GM12873 (cell line): ENCODE measurements around the gene CLC.

Source experiments
- CTCF ChIP-seq: IDR thresholded peaks from 2 replicates; pipeline ENCODE4 v1.5.1; 2012; ENCODE audit warnings: low read depth, mild to moderate bottlenecking, moderate library complexity, low read length, control low read depth; ENCODE audit not compliant: insufficient read depth; ENCODE audit errors: missing control alignments

Gene CLC

DNA sequence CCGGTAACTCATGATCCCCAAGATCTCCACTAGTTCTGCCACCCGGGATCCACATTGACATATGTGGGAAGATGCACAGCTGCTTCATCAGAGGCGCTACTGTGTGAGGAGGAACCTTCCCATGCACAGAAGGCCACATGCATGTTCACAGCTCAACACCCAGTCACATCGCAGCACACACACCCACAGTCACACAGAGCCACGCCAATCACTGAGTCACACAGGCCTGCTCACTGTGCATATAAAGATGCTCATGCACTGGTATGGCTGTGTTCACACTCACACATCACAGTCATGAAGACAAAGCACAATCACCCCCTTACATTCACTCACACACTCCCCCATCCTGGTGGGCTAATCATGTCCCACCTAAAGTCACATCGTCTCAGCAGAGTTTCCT lies 9.8 kb downstream of the CLC start:
- no peak for TF ChIP-seq CTCF

- TF ChIP-seq CTCF = no peak
Measured at GRCh38 chr19:39727070-39727800, 10.6 kb downstream of the CLC start.

DNA sequence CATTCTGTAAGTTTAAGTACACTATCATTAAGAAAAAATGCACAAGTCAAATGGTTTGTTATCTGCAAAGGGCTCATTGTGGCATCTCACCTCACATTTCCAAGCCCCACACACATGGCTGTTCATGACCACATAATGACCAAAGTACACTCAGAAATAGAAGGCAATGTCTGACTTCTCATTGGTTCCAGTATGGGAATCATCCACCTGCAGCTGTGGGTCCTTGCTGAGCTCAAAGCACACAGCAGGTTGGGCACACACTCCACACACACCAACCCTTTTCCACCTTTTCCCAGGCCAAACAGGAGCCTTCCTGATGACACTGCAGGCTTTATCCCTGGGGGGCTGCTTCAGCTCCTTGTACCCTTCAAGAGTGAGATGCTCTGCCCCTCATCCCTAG lies 11.8 kb downstream of the CLC start:
- no peak for TF ChIP-seq CTCF

DNA sequence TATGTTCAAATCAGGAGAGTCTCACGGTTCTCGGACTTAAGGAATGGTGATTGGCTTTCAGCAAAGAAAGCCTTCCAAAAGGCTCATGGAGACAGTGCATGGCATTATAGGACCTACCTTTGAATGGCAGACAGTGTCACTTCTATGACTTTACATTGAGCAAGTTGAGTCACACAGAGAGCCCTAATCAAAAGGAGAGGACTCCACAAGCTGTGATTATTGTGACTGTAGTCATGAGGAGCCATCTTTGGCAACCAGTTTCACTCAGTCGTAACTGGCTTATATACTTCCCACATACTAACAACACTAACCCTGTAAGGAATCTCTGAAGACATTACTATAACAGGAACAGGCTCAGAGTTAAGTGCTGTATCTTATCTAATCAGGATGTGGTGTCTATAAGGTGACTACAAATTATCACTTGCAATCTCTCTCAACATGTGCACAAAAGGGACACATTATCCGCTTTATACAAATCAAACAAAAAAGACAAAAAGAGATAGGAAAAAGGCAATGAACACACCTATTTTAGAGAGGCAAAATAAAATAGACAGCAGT lies 27.4 kb downstream of the CLC start:
- TF ChIP-seq CTCF = no peak

GRCh38 chr19:39709026-39709872 lies 28.6 kb downstream of the CLC start:
- TF ChIP-seq CTCF = no peak

DNA sequence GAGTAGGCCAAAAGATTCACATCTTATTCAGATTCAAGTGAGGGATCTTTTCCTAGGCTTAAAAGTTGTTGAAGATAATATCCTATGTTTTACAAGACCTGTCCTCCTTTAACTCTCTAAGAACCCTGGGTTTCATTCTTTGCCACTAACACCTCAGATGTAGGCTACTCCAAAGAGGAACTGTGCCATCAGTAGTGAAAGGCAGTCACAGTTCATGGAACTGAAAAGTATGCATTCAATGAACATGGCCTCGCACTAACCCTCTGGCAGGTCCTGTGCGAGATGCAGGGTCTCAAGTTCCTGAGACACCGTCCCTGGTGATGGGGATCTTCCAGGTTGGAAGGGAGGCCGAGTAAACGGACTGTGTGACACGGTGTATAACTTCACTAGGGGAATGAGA lies 29.2 kb downstream of the CLC start:
- TF ChIP-seq CTCF = no peak

GRCh38 chr19:39705578-39706188 lies 32.1 kb downstream of the CLC start:
- TF ChIP-seq CTCF = no peak
